AG20443 (cell line): ENCODE data around the gene C11orf58.

ENCODE experiments used
- DNase-seq: peaks from one replicate; pipeline ENCODE4 v3.0.0; 2012; ENCODE audit warnings: low spot score, mixed read lengths

Gene C11orf58

DNA sequence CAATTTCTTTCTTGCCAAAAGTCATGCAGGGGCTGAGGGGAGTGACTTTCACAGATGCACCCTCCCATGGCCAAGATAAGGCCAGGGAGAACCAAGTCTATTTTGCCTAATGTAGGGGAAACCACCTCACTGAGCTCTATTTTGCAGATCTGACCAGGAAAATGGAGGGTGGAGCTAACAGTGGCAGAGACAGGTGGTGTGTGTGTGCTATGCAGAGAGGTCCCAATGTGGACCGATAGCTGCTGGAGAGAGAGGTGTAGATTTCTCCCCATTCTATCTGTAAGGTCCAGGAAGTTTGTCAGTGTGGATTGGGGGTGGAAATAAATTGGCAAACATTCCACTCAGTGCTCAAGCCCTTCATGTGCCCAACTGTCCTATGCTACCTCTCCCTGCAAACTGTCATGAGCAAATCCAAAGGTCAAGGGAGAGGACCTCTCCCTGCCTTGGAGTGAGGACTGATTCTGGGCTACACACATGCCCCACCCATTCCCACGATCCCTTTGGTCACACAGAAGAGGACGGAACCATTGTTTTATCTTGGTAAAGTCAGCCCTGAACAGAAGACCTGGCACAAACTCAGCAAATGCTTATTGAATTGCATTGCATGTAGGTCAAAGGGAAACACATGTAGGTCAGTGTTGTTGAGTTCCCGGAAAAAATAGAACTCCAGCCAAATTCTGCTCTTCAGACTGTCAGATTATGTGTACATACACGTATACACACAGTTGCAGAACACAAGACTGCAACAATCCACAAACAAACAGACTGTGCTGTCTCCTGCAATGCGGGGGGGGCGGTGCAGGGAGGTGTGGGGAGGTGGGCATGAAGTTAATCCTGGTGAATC is 65.9 kb downstream of the C11orf58 start:
- DNase-seq = no peak

- DNase-seq = no peak
Observed at GRCh38 chr11:16805938-16806337, 67.5 kb downstream of the C11orf58 start.

DNA sequence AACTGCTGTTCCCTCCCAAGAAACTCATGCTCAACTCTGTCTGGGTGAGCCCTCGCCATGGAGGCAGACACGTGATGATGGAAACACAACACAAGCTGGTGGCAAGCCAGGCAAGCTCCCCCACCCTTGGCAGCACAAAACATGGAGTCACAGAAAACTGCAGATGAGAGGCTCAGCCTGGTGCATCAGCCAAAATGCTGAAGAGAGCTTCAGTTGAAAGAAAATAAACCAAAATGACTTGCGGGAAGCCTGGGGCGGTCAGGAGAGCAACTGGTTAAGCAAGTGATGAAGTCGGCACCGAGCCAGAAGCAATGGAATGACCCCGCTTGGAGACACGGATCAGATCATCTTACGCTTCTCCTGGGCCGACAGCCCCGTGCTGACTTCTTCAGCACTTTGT is 68.3 kb downstream of the C11orf58 start:
- peak; percentile 25 for DNase-seq

- DNase-seq = no peak
Observed at GRCh38 chr11:16807306-16807705, 68.9 kb downstream of the C11orf58 start.
